Heart left ventricle (tissue), 13 donors: Measurements from ENCODE around the gene PSMB10.

ENCODE experiments used
- POLR2A ChIP-seq, 2 donors: fragments of 450-650 bp; IDR thresholded peaks; one replicate each; pipeline ENCODE4 v1.6.1; 2017; ENCODE audit warnings: antibody characterized with exemption in 2 of 2, mild to moderate bottlenecking in 2 of 2, moderate library complexity in 2 of 2
- TF ChIP-seq, protein P1 (sequence below), 12 donors: fragments of 200-600 bp; sonication (generic) in 4 of 12; IDR thresholded peaks; one replicate each; pipeline versions ENCODE4 v1.5.0 to v1.8.0; 2018 to 2022; ENCODE audit warnings: antibody characterized with exemption in 12 of 12, mild to moderate bottlenecking in 5 of 12
- donor health status: ischemic (EF 13 %, LVEDD 7.1; RV severe dilation, severe dysfunction).
- donor health status: DM: no; HTN: yes; CAD: no.
- donor health status: DM: no; HTN: no; CAD: no.
- donor health status: ischemic (EF 25% LVEDD 6.9; RV normal size, moderate dysfunction).
- donor health status: ischemic (EF 25% LVEDD 5.7; RV mildly dilated, moderate dysfunction).
- donor health status: ischemic (EF 35%, LVEDD 5.7; RV mildly dilated, moderate dysfunction).
- donor health status: nonischemic (EF 11% LVEDD 7.7; RV severe dilation, severe dysfunction).
- donor health status: DM: yes; HTN: yes; CAD: no.
- donor health status: PGD.
- donor health status: ischemic (EF 29% LVEDD 5.4; RV normal size, mild dysfunction).
- donor health status: nonischemic (EF 23%, LVEDD 6.1; RV moderate dilation, normal function).

DNA sequence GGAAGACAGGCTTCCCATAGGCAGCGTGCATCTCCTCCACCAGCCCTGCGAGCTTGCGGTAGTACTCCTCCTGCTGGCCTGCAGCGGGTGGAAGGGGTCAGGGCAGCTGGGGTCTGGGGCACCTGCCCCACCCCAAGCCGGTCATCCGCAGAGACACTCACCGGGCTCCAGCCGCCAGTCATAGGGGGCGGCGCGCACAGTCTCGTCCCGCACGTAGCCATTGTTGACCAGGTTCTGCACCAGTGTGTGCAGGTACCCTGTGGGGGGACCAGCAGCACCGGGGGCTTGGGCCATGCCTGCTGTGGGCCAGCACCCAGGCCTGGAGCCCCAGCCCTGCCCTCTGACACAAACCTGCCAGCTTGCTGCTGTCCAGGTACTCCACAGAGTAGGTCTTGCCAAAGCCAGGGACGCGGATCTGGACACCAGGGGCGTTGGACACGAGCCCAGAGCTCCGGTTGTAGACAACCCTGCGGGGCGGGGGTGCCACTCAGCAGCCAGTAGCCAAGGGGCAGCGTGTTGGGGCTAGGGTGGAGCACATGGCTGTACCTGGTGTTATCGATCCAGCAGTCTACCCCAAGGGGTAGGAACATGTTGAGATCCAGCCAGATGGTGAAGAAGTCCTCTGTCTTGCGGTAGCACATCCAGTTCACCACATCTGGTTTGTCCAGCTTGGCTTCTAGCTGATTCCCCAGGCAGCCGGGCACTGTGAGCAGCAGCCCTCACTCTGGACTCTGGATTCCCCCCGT is 6.0 kb upstream of the PSMB10 start:
- TF ChIP-seq, protein P1, sequence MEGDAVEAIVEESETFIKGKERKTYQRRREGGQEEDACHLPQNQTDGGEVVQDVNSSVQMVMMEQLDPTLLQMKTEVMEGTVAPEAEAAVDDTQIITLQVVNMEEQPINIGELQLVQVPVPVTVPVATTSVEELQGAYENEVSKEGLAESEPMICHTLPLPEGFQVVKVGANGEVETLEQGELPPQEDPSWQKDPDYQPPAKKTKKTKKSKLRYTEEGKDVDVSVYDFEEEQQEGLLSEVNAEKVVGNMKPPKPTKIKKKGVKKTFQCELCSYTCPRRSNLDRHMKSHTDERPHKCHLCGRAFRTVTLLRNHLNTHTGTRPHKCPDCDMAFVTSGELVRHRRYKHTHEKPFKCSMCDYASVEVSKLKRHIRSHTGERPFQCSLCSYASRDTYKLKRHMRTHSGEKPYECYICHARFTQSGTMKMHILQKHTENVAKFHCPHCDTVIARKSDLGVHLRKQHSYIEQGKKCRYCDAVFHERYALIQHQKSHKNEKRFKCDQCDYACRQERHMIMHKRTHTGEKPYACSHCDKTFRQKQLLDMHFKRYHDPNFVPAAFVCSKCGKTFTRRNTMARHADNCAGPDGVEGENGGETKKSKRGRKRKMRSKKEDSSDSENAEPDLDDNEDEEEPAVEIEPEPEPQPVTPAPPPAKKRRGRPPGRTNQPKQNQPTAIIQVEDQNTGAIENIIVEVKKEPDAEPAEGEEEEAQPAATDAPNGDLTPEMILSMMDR (IDR thresholded peaks at IDR 0.05), result no peak
- TF ChIP-seq POLR2A (IDR thresholded peaks at IDR 0.05), result no peak
